Karpas-422 (cell line): ENCODE data around the gene ATRNL1. TPM values are rescaled to one million over a fixed set of nuclear protein-coding genes. Genes with fewer than 3 reads are reported as not detected.
A peak's percentile ranks its signal among the peaks of the same experiment; 100 is the strongest.

Source experiments
- DNase-seq: peaks from one replicate; pipeline ENCODE4 v3.0.0-alpha.2; 2015
- H2AFZ ChIP-seq: fragments of 200-600 bp; sonication (generic); 2 replicates; pipeline ENCODE4 v1.6.1; 2014; ENCODE audit warnings: antibody characterized with exemption, low read length, mixed read lengths
- H3K27ac ChIP-seq: fragments of 200-600 bp; sonication (generic); 2 replicates; pipeline ENCODE4 v1.5.1; 2014; ENCODE audit warnings: mild to moderate bottlenecking, low read length, moderate library complexity
- H3K27me3 ChIP-seq: fragments of 200-600 bp; sonication (generic); 2 replicates; pipeline ENCODE4 v1.6.1; 2014; ENCODE audit warnings: low read length, mixed read lengths
- H3K36me3 ChIP-seq: fragments of 200-600 bp; sonication (generic); 2 replicates; pipeline ENCODE4 v1.6.1; 2014; ENCODE audit warnings: low read length, mixed read lengths; ENCODE audit not compliant: insufficient read depth
- H3K4me1 ChIP-seq: fragments of 200-600 bp; sonication (generic); 2 replicates; pipeline ENCODE4 v1.6.1; 2014; ENCODE audit warnings: mild to moderate bottlenecking, low read length, mixed read lengths
- H3K4me2 ChIP-seq: fragments of 200-600 bp; sonication (generic); 2 replicates; pipeline ENCODE4 v1.6.1; 2014; ENCODE audit warnings: low read length, low read depth, mild to moderate bottlenecking; ENCODE audit not compliant: poor library complexity, severe bottlenecking
- H3K4me3 ChIP-seq: fragments of 200-600 bp; sonication (generic); 2 replicates; pipeline ENCODE4 v1.5.1; 2014; ENCODE audit warnings: mild to moderate bottlenecking, antibody characterized with exemption, low read length, mixed read lengths
- H3K79me2 ChIP-seq: fragments of 200-600 bp; sonication (generic); 2 replicates; pipeline ENCODE4 v1.6.1; 2014; ENCODE audit warnings: mild to moderate bottlenecking, low read length, mixed read lengths
- H3K9ac ChIP-seq: fragments of 200-600 bp; sonication (generic); 2 replicates; pipeline ENCODE4 v1.6.0; 2014; ENCODE audit warnings: low read length
- H3K9me2 ChIP-seq: fragments of 200-600 bp; sonication (generic), shearing (Covaris generic); replicated peaks from 2 replicates; pipeline ENCODE4 v1.6.0; 2014; ENCODE audit warnings: mild to moderate bottlenecking, low read length, moderate library complexity; ENCODE audit not compliant: insufficient read depth
- H3K9me3 ChIP-seq: fragments of 300-700, 200-600 bp; sonication (generic); 2 replicates; pipeline ENCODE4 v1.6.1; 2014; ENCODE audit warnings: low read length, mixed read lengths
- H4K20me1 ChIP-seq: fragments of 200-600 bp; sonication (generic); 2 replicates; pipeline ENCODE4 v1.6.1; 2014; ENCODE audit warnings: mild to moderate bottlenecking, antibody characterized with exemption, low read length, low read depth; ENCODE audit not compliant: insufficient read depth
- total RNA-seq: library from RNA; depleted of rRNA; stranded (reverse); fragments of >200 nt; shearing (Covaris generic); gene quantifications from 2 replicates; pipeline ENCODE4 v1.2.3, GENCODE V29; 2014; ENCODE audit warnings: low replicate concordance

ATRNL1 gene
- total RNA-seq, 1 experiment from 2014 or later: not detected

DNA sequence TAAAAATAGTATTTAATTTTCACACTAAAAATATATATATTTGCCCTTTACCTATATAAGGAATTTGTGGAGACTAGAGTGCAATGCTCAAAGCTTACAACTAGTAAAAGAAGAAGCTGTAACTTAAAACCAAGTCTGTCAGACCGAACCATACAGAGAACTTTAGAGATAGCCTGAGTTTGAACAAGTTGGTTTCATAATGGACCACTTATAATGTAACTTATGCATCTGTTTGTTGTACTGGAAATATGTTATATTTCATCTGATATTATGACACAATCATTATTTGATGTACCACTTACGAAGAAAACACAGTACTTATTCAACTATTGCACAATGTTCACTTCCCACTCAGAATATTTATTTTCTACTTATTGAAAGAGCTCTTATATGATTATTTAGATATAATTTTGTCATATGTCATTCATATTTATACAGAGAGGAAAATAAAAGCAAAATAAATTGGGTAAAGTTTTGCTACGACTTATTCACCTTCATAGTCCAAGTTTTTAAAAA lies 462.8 kb downstream of the ATRNL1 start:
- Histone ChIP-seq H3K4me2 (no peak overlapping the region), H3K4me3 (no peak overlapping the region), H2AFZ (no peak overlapping the region), H3K79me2 (no peaks in the 10 kb centered on the region), H3K36me3 (no peaks in the 10 kb centered on the region), H3K27ac (no peak overlapping the region), H3K9ac (no peak overlapping the region), H3K27me3 (no peaks in the 10 kb centered on the region), H4K20me1 (no peaks in the 10 kb centered on the region), H3K9me2 (0 out of 2 replicates have a peak, but pooled peaks cover 3% of the 10 kb centered on the region), H3K9me3 (peaks cover 2% of the 10 kb centered on the region; the same call in 1 of the 2 replicates), H3K4me1 (no peaks in the 10 kb centered on the region)
- no peak for DNase-seq

- Histone ChIP-seq H4K20me1 (no peaks in the 10 kb centered on the region), H3K27ac (no peak overlapping the region), H3K9ac (no peak overlapping the region), H3K9me3 (peaks cover 2% of the 10 kb centered on the region; the same call in 1 of the 2 replicates), H3K27me3 (no peaks in the 10 kb centered on the region), H3K79me2 (no peaks in the 10 kb centered on the region), H3K9me2 (peaks cover 3% of the 10 kb centered on the region; the same call in 1 of the 2 replicates), H3K4me3 (no peak overlapping the region), H3K4me1 (no peaks in the 10 kb centered on the region), H3K4me2 (no peak overlapping the region), H3K36me3 (no peaks in the 10 kb centered on the region), H2AFZ (no peak overlapping the region)
- DNase-seq: no peak
Observed at GRCh38 chr10:115558252-115558651, 465.1 kb downstream of the ATRNL1 start.

DNA sequence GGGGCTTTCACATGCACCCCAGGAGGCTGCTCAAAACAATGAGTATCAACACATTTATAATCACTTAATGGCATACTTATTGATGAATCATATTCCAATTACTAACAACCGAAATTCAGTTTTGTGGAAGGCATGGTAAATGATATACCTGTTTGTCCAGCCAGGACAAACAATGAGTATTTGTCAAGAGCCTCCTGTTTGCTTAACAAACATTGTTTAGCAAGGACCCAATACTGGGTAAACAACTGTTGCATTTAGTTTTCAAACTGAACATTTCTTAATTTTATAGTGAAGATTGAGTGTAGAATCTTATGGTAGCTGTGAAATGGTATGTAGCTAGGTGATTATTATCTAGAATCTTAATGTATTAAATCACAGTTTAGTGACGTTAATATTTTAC lies 473.7 kb downstream of the ATRNL1 start:
- Histone ChIP-seq H3K27ac (no peak overlapping the region), H4K20me1 (no peaks in the 10 kb centered on the region), H3K36me3 (no peaks in the 10 kb centered on the region), H3K4me2 (no peak overlapping the region), H3K79me2 (no peaks in the 10 kb centered on the region), H2AFZ (no peak overlapping the region), H3K9me2 (no peaks in the 10 kb centered on the region; the same call in 1 of the 2 replicates), H3K9ac (no peak overlapping the region), H3K4me3 (no peak overlapping the region), H3K9me3 (no peaks in the 10 kb centered on the region), H3K4me1 (no peaks in the 10 kb centered on the region), H3K27me3 (no peaks in the 10 kb centered on the region)
- no peak for DNase-seq

DNA sequence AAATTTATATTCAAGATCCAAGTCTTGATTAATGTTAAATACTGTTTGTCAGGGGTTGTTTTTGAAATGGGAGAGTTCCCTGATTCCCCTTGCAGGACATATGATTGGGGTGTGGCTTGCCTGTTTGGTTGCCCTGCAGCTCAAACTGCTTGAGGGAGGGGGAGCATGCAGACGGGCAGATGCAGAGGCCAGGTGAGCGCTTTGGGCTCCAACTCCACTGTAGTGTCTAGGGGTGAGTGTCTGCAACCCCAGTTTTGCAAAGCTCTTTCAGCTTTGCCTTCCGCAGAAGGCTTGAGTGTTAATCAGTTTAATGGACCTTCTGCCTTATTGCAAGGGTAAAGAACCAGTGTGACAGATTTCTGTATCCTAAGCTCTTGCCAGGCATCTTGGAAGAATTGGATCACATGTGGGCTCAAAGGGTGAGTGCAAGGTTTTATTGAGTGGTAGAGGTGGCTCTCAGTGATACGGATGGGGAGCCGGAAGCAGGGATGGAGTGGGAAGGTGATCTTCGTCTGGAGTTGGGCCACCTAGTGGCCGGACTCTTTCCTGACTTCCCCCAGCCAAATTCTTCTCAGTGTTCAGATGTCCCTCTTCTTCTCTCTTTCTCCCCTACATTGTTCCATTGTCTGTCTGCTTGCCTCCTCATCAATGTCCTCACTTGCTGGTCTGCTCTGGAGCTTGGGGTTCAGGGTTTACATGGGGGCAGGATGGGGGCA lies 479.7 kb downstream of the ATRNL1 start:
- Histone ChIP-seq H2AFZ (no peak overlapping the region), H4K20me1 (no peaks in the 10 kb centered on the region), H3K79me2 (no peaks in the 10 kb centered on the region), H3K36me3 (no peaks in the 10 kb centered on the region), H3K4me1 (no peaks in the 10 kb centered on the region), H3K9me3 (no peaks in the 10 kb centered on the region), H3K9me2 (no peaks in the 10 kb centered on the region), H3K4me2 (no peak overlapping the region), H3K4me3 (no peak overlapping the region), H3K9ac (no peak overlapping the region), H3K27ac (no peak overlapping the region), H3K27me3 (no peaks in the 10 kb centered on the region)
- peak; percentile 49 for DNase-seq

GRCh38 chr10:115580239-115580638 lies 487.1 kb downstream of the ATRNL1 start:
- Histone ChIP-seq H4K20me1 (no peaks in the 10 kb centered on the region), H2AFZ (no peak overlapping the region), H3K79me2 (no peaks in the 10 kb centered on the region), H3K4me1 (no peaks in the 10 kb centered on the region), H3K9me3 (peaks cover 12% of the 10 kb centered on the region), H3K36me3 (no peaks in the 10 kb centered on the region), H3K9me2 (no peaks in the 10 kb centered on the region), H3K9ac (no peak overlapping the region), H3K27me3 (no peaks in the 10 kb centered on the region), H3K27ac (no peak overlapping the region), H3K4me3 (no peak overlapping the region), H3K4me2 (no peak overlapping the region)
- DNase-seq: no peak

- H3K36me3 ChIP-seq: no peaks in the 10 kb centered on the region
- H3K4me3 ChIP-seq: no peak overlapping the region
- DNase-seq: no peak
- H4K20me1 ChIP-seq: no peaks in the 10 kb centered on the region
- no peaks in the 10 kb centered on the region for H3K4me1 ChIP-seq
- H3K9me3 ChIP-seq: peaks cover 6% of the 10 kb centered on the region; the same call in 1 of the 2 replicates
- no peak overlapping the region for H2AFZ ChIP-seq
- H3K9me2 ChIP-seq: no peaks in the 10 kb centered on the region
- no peak overlapping the region for H3K9ac ChIP-seq
- H3K4me2 ChIP-seq: no peak overlapping the region
- H3K79me2 ChIP-seq: no peaks in the 10 kb centered on the region
- H3K27me3 ChIP-seq: no peaks in the 10 kb centered on the region
- no peak overlapping the region for H3K27ac ChIP-seq
Observed at GRCh38 chr10:115593060-115593459, 499.9 kb downstream of the ATRNL1 start.

DNA sequence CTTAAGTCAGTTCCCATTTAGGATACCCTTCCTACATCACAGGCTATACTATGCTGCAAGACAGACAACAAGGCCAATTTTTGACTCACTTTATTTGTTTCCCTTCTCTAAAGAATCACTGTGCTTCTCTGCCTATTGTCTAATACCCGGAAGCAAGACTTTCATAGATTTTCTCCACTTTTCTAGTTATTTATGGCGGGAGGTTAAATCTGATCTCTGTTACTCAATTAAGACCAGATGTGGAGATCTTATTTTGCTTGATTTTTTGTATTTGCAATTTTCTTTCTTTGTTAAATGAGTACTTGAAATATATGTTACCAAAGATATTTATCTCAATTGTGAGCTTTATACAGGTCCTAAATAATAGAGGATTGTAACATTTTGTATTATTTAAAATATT lies 511.5 kb downstream of the ATRNL1 start:
- Histone ChIP-seq H3K27ac (no peak overlapping the region), H3K4me3 (no peak overlapping the region), H3K36me3 (no peaks in the 10 kb centered on the region), H2AFZ (no peak overlapping the region), H3K9ac (no peak overlapping the region), H3K9me2 (no peaks in the 10 kb centered on the region), H4K20me1 (no peaks in the 10 kb centered on the region), H3K79me2 (no peaks in the 10 kb centered on the region), H3K4me1 (no peaks in the 10 kb centered on the region), H3K27me3 (no peaks in the 10 kb centered on the region), H3K4me2 (no peak overlapping the region), H3K9me3 (peaks cover 11% of the 10 kb centered on the region; the same call in 1 of the 2 replicates)
- no peak for DNase-seq

DNA sequence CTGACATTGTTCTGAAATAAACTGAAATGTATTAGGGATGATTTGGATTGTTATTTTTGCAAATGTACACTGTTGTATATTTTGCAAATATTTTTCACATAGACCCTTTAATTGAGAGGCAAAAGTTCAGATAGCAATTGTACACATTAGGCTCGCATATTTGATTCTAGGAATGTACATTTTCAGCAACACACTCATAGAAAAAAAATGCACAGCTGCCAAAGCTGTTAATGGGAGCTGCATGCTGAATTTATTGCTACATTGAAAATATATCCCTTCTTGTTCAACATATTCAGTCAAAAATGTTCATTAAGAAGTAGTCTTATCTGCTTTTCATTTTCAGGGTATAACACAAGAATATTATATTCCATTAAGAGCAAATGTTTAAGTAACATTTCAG lies 512.9 kb downstream of the ATRNL1 start:
- no peaks in the 10 kb centered on the region for H4K20me1 ChIP-seq
- no peaks in the 10 kb centered on the region for H3K27me3 ChIP-seq
- H3K9me2 ChIP-seq: no peaks in the 10 kb centered on the region
- H3K4me2 ChIP-seq: no peak overlapping the region
- no peak overlapping the region for H3K27ac ChIP-seq
- no peaks in the 10 kb centered on the region for H3K79me2 ChIP-seq
- no peak overlapping the region for H3K4me3 ChIP-seq
- no peak overlapping the region for H3K9ac ChIP-seq
- no peak overlapping the region for H2AFZ ChIP-seq
- H3K4me1 ChIP-seq: no peaks in the 10 kb centered on the region
- DNase-seq: no peak
- peaks cover 9% of the 10 kb centered on the region; the same call in 1 of the 2 replicates for H3K9me3 ChIP-seq
- H3K36me3 ChIP-seq: no peaks in the 10 kb centered on the region
